ENCODE data around the gene WNT7A. TPM values are rescaled to one million over a fixed set of nuclear protein-coding genes. Genes with fewer than 3 reads are reported as not detected.
A peak's percentile ranks its signal among the peaks of the same experiment; 100 is the strongest.

WNT7A gene
- total and polyA plus RNA-seq, 2 experiments from 2014 or later = not detected

GRCh38 chr3:13888576-13888975, 8.7 kb upstream of the WNT7A start:
- Histone ChIP-seq H3K36me3 (no peaks in the 10 kb centered on the region), H3K4me1 (ENCODE audit: low read depth) (no peaks in the 10 kb centered on the region), H3K27me3 (peaks cover 46% of the 10 kb centered on the region), H3K27ac (no peak overlapping the region), H3K9me3 (ENCODE audit: low read depth) (no peaks in the 10 kb centered on the region), H3K4me3 (no peak overlapping the region)
- TF ChIP-seq, protein P1, sequence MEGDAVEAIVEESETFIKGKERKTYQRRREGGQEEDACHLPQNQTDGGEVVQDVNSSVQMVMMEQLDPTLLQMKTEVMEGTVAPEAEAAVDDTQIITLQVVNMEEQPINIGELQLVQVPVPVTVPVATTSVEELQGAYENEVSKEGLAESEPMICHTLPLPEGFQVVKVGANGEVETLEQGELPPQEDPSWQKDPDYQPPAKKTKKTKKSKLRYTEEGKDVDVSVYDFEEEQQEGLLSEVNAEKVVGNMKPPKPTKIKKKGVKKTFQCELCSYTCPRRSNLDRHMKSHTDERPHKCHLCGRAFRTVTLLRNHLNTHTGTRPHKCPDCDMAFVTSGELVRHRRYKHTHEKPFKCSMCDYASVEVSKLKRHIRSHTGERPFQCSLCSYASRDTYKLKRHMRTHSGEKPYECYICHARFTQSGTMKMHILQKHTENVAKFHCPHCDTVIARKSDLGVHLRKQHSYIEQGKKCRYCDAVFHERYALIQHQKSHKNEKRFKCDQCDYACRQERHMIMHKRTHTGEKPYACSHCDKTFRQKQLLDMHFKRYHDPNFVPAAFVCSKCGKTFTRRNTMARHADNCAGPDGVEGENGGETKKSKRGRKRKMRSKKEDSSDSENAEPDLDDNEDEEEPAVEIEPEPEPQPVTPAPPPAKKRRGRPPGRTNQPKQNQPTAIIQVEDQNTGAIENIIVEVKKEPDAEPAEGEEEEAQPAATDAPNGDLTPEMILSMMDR (IDR thresholded peaks at IDR 0.05; ENCODE audit: low read depth, low read length) = no peak
- no peak for DNase-seq (ENCODE audit: low read depth in 1 of 2, low spot score in 1 of 2)

DNA sequence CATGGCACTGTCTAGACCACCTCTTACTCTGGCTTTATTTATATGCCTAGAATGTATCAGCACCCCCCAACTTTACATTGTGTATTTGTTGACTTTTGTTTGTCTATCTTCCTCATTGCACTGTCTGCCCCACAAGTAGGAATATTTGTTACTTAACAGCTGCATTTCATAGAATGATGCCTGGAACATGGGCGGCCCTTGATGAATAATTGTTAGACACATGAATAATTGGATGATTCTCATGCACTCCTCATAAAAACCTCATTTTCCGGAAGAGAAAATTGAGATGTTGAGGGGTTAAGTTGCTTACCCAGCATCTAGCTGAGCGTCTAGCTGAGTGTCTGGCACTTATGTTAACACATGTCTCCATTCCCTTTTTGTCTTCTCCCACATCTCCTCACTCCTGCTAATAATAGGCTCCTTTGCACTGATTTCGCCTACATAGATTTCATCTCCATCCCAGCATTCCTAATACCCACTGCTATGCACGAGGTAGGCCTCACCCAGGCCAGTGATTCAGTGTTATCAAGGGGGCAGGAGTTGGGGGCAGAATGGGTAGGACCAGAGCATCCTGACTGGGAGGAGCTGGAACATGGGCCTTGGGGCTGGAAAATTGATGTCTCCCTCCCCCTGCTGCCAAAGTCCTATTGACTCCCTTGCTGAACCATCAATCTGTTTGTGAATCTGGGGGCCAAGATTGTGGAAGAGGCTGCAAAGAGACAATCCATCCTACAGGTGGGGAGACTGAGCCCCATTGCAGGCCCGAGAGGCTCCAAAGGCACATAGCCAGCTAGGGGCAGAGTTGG, 7.8 kb upstream of the WNT7A start:
- no peak for DNase-seq (ENCODE audit: low read depth in 1 of 2, low spot score in 1 of 2)
- H3K27me3 ChIP-seq = peaks cover 52% of the 10 kb centered on the region
- H3K36me3 ChIP-seq = no peaks in the 10 kb centered on the region
- TF ChIP-seq, protein P1 (IDR thresholded peaks at IDR 0.05; ENCODE audit: low read depth, low read length) = no peak
- no peaks in the 10 kb centered on the region for H3K9me3 ChIP-seq (ENCODE audit: low read depth)
- H3K4me1 ChIP-seq (ENCODE audit: low read depth) = no peaks in the 10 kb centered on the region
- no peak overlapping the region for H3K4me3 ChIP-seq
- no peak overlapping the region for H3K27ac ChIP-seq

DNA sequence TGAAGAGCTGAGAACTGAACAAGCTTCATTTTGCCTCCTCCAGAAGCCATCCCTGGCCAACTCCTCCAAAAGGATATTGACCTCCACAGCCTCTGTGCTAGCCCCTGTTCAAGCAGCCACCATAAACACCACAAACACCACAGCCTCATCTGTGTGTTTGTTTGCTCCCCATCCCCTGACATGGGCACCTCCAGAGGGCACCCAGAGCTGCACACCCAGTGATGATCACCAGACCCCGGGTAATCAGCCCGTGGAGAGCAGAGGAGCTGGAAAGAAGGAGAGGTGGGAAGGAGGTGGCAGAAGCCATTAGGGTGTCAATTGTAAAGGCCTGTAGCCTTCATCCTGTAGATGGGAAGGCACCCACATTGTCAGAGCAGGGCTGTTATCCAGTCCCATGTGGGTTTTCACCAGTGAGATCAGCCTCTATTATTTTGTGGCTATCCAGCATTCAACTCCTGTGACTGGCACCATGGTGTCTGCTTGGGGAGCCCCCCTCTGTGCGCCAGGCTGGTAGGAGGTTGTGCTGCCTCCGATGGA, 6.8 kb upstream of the WNT7A start:
- TF ChIP-seq, protein P1 (IDR thresholded peaks at IDR 0.05; ENCODE audit: low read depth, low read length) = no peak
- Histone ChIP-seq H3K27me3 (peaks cover 63% of the 10 kb centered on the region), H3K4me1 (ENCODE audit: low read depth) (no peaks in the 10 kb centered on the region), H3K9me3 (ENCODE audit: low read depth) (no peaks in the 10 kb centered on the region), H3K4me3 (no peak overlapping the region), H3K36me3 (no peaks in the 10 kb centered on the region), H3K27ac (no peak overlapping the region)
- no peak for DNase-seq (ENCODE audit: low read depth in 1 of 2, low spot score in 1 of 2)

GRCh38 chr3:13885704-13886010, 5.8 kb upstream of the WNT7A start:
- H3K9me3 ChIP-seq (ENCODE audit: low read depth) = no peaks in the 10 kb centered on the region
- H3K4me3 ChIP-seq = no peak overlapping the region
- peaks cover 73% of the 10 kb centered on the region for H3K27me3 ChIP-seq
- H3K36me3 ChIP-seq = no peaks in the 10 kb centered on the region
- TF ChIP-seq, protein P1 (IDR thresholded peaks at IDR 0.05; ENCODE audit: low read depth, low read length) = no peak
- H3K4me1 ChIP-seq (ENCODE audit: low read depth) = no peaks in the 10 kb centered on the region
- H3K27ac ChIP-seq = no peak overlapping the region
- no peak for DNase-seq (ENCODE audit: low read depth in 1 of 2, low spot score in 1 of 2)

GRCh38 chr3:13884851-13885703, 5.2 kb upstream of the WNT7A start:
- Histone ChIP-seq H3K27ac (no peak overlapping the region), H3K4me3 (no peak overlapping the region), H3K27me3 (peaks cover 79% of the 10 kb centered on the region), H3K36me3 (no peaks in the 10 kb centered on the region), H3K9me3 (ENCODE audit: low read depth) (no peaks in the 10 kb centered on the region), H3K4me1 (ENCODE audit: low read depth) (peaks cover 3% of the 10 kb centered on the region)
- TF ChIP-seq, protein P1 (IDR thresholded peaks at IDR 0.05; ENCODE audit: low read depth, low read length) = peak; percentile 61
- peak; percentile 17 to 67 for DNase-seq (ENCODE audit: low read depth in 1 of 2, low spot score in 1 of 2)
